Pons (tissue), 1 donor: ENCODE measurements around the gene CTBP2.

Experiments used
- DNase-seq: peaks from one replicate; pipeline ENCODE4 v3.0.0-alpha.2; 2016; ENCODE audit warnings: low spot score

The CTBP2 gene

DNA sequence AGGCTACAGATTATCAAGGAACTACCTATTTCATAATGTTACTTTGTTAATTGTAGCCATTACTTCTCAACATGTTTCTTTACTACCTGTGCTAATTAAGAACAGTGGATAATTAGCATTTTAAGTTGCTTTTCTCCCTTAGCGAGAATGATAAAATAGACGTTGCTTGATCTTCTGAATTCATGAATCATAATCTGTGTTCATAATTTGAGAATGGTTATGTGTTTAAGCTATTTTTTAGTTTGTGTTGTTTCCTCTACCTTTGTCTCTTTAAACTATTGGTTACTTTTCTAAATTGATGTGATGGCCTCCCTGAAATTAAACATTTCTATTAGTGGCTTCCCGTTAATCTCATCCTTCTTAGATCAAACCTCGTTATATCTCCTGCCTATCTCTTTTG, 218.5 kb downstream of the CTBP2 start, which contains the start of gene ZRANB1:
Gene ZRANB1 (plus strand): TSS at position 301 of the 400 bp plus-strand sequence. CDS start 371 bp downstream, outside the sequence.
- no peak for DNase-seq

GRCh38 chr10:124939290-124939689, 221.1 kb downstream of the CTBP2 start:
- no peak for DNase-seq

GRCh38 chr10:124936813-124937212, 223.6 kb downstream of the CTBP2 start:
- no peak for DNase-seq

DNA sequence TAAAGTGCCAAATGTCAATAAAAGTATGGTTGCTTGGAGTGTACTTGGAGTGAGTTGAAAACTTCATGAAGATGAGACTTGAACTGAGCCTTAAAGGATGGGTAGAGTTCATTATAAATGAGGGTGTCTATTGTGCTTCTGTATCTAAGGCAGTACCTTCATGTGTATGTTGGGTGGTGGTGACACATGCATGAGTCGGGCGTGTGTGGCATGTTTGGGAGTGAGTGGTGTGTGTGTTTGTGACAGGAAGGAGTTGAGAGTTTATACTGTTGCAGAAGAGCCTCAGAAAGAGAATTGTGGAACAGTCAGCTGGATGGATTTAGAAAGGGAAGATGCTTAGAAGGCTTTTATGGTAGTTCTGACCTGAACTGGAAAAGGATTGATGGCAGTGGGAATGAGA, 224.4 kb downstream of the CTBP2 start:
- no peak for DNase-seq
